Skeletal muscle tissue (tissue), 4 donors: ENCODE measurements around the gene AP5B1. TPM values are rescaled to one million over a fixed set of nuclear protein-coding genes. Genes with fewer than 3 reads are reported as not detected.

Experiments used
- H3K27ac ChIP-seq: one replicate; pipeline ENCODE4 v1.7.0; 2013; ENCODE audit warnings: mild to moderate bottlenecking, low read depth, low read length, inconsistent platforms
- H3K27me3 ChIP-seq, 3 donors: one replicate each; pipeline ENCODE4 v1.7.0; 2013; ENCODE audit warnings: low read length in 3 of 3; ENCODE audit not compliant: control insufficient read depth in 3 of 3, insufficient read depth in 3 of 3
- H3K36me3 ChIP-seq, 3 donors: one replicate each; pipeline ENCODE4 v1.7.0; 2013; ENCODE audit warnings: low read length in 3 of 3; ENCODE audit not compliant: control insufficient read depth in 3 of 3, insufficient read depth in 3 of 3
- H3K4me1 ChIP-seq, 3 donors: one replicate each; pipeline ENCODE4 v1.7.0; 2013; ENCODE audit warnings: low read length in 3 of 3, mild to moderate bottlenecking in 3 of 3; ENCODE audit not compliant: control insufficient read depth in 3 of 3, insufficient read depth in 3 of 3
- H3K4me3 ChIP-seq, 3 donors: one replicate each; pipeline ENCODE4 v1.7.0; 2013; ENCODE audit warnings: low read length in 3 of 3
- H3K9ac ChIP-seq, 3 donors: one replicate each; pipeline ENCODE4 v1.7.0; 2013; ENCODE audit warnings: low read length in 3 of 3, mild to moderate bottlenecking in 3 of 3, moderate library complexity in 2 of 3, low read depth in 1 of 3
- H3K9me3 ChIP-seq, 3 donors: one replicate each; pipeline ENCODE4 v1.7.0; 2013; ENCODE audit warnings: low read length in 3 of 3; ENCODE audit not compliant: control insufficient read depth in 3 of 3
- total RNA-seq: library from RNA; depleted of rRNA; stranded (reverse); fragments of >200 nt; gene quantifications from one replicate; pipeline ENCODE4 v1.2.3, GENCODE V29; 2014
- donor health status: Osteomylitis.

The AP5B1 gene
- total RNA-seq, 1 donor from 2014 or later = 2.1 TPM

DNA sequence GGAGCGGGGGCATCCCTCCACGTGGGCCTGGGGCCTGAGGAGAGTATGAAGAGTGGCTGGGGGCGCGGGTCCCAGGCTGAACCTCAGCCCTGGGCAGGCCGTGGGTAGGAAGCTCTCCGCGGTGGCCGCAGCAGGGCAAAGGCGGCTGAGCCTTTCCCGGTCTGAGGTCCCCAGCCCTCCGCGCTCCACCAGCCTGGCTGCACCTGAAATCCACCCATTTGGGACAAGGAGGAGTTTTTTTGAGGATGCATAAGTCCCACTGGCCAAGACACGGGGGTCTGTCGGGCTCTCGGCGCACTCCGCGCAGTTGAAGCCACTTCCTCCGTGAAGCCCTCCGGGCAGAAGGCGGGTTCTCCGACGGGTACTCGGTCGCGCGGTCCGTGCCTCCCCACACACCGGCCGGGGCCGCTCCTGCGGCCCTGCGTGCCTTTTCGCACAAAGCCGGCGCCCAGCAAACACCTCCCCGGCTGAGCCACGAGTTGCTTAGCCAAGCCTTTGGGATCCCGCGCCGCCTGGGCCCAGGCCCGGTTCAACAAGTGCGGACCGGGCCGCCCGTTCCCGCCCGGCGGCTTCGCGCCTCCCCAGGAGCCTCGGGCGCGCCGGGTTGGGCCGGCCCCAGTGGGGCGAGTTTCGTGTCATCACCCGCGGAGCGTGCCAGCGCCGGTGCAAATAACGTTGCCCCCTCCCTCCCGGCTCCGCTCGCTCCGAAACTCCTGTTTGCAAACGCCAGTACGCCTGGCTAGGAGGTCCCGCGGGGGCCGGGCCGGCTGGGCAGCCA, 5.4 kb upstream of the AP5B1 start:
- H3K9ac ChIP-seq = no peak overlapping the region
- H3K4me3 ChIP-seq = peak overlapping the region in 1 of 3 donors; percentile 6
- no peaks in the 10 kb centered on the region for H3K36me3 ChIP-seq
- H3K27me3 ChIP-seq = peaks cover 44 to 62% (median 50%) of the 10 kb centered on the region in 3 donors
- H3K27ac ChIP-seq = no peak overlapping the region
- no peaks in the 10 kb centered on the region for H3K9me3 ChIP-seq
- peaks cover 4 to 7% (median 5%) of the 10 kb centered on the region in 3 donors for H3K4me1 ChIP-seq

DNA sequence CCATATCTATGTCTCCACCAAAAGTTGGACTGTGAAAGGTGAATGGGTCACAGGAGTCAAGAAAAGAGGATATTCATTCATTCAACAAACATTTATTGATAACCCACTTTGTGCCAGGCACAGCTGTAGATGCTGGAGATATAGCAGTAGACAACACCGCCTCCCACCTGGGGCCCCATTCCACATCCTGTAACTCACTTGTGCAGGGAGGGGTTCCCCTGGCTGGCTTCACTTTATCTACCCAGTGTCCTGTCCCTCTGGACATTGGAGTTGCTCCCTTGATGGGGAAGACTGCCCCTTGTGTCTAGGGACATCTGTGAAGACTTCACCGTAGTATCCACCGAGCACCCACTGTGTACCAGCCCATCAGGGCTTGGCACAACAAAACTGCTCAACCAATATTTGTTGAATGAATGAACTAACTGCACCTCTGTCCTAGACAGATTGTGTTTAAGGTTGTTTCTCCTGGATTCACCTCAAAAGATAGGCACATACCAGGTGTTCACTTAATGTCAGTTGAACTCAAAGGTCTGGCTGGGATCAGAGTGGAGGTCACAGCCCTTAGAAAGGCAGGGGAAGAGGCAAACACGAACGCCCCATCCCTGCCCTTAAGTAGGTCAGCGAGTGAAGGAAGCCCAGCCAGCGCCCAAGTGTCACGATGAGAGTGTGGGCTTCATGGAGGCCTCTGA, 4.7 kb upstream of the AP5B1 start:
- Histone ChIP-seq H3K27ac (no peak overlapping the region), H3K9me3 (no peaks in the 10 kb centered on the region), H3K27me3 (peaks cover 44 to 56% (median 44%) of the 10 kb centered on the region in 3 donors), H3K4me3 (no peak overlapping the region), H3K36me3 (no peaks in the 10 kb centered on the region), H3K4me1 (peaks cover 4 to 7% (median 5%) of the 10 kb centered on the region in 3 donors), H3K9ac (no peak overlapping the region)

DNA sequence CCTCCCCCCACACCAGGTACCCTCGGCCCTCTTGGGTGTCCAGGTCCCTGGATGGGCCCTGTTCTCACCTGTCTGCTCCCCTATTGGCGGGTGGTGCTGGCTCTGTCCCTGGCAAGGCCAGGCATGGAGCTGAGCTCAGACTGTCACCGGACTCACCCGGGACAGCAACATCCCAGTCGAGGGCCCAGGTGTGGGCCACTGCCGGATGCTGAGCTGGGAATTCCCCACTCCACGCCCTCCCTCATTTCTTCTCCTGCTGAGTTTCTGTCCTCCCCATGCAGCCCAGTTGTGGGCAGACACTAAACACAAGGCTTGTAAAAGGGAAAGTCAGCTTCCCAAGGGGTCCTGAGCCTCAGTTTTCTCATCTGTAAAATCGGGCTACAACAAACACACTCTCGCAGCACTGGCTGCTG, 2.0 kb upstream of the AP5B1 start:
- H3K4me1 ChIP-seq = peaks cover 11 to 21% (median 16%) of the 10 kb centered on the region in 3 donors
- H3K27ac ChIP-seq = no peak overlapping the region
- H3K27me3 ChIP-seq = peaks cover 24 to 34% (median 28%) of the 10 kb centered on the region in 3 donors
- no peak overlapping the region for H3K4me3 ChIP-seq
- H3K9me3 ChIP-seq = no peaks in the 10 kb centered on the region
- H3K9ac ChIP-seq = no peak overlapping the region
- peaks cover 0 to 10% (median 7%) of the 10 kb centered on the region in 3 donors for H3K36me3 ChIP-seq

DNA sequence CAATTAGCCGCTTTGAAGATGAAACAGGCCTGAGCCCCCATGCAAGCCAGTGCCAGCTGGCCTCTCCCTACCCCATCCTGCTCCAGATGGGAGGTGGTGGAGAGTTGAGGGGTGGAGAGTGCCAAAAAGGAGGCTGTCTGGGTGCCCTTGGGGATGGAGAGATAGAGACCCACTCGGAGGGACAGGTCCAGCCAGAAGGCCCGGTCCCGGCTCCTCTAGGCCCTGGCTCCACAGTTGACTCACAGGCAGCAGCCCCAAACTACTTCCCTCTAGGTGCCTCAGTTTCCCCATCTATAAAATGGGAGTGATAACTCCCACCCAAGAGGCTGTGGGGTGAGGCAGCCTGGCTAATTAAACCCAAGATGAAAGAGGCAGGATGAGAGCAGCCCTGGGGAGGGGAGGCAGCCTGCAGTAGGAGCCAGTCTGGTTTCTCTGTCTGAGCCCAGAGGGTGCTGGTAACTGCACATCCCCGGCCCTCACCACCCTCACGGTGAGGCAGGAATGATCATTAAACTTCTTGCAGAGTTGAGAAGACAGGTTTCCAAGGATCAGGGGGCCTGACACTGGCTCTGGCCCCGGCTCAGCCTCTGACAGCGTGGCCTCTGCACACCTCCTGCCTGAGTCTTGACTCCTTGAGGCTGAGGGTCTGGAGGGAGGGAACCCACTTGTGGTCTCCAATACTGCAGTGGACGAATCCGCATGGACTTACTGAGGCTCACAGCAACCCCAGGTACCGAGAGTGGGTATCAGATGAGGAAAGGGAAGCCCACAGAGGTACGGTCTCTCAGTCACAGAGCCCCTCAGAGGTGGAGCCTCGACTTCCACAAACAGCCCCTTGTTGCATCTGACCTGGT, 1.4 kb upstream of the AP5B1 start:
- H3K27me3 ChIP-seq = peaks cover 20 to 30% (median 24%) of the 10 kb centered on the region in 3 donors
- peaks cover 6 to 11% (median 7%) of the 10 kb centered on the region in 3 donors for H3K36me3 ChIP-seq
- no peak overlapping the region for H3K27ac ChIP-seq
- peak overlapping the region in 1 of 3 donors; percentile 76 for H3K9ac ChIP-seq
- peaks cover 11 to 20% (median 16%) of the 10 kb centered on the region in 3 donors for H3K4me1 ChIP-seq
- no peak overlapping the region for H3K4me3 ChIP-seq
- H3K9me3 ChIP-seq = no peaks in the 10 kb centered on the region

DNA sequence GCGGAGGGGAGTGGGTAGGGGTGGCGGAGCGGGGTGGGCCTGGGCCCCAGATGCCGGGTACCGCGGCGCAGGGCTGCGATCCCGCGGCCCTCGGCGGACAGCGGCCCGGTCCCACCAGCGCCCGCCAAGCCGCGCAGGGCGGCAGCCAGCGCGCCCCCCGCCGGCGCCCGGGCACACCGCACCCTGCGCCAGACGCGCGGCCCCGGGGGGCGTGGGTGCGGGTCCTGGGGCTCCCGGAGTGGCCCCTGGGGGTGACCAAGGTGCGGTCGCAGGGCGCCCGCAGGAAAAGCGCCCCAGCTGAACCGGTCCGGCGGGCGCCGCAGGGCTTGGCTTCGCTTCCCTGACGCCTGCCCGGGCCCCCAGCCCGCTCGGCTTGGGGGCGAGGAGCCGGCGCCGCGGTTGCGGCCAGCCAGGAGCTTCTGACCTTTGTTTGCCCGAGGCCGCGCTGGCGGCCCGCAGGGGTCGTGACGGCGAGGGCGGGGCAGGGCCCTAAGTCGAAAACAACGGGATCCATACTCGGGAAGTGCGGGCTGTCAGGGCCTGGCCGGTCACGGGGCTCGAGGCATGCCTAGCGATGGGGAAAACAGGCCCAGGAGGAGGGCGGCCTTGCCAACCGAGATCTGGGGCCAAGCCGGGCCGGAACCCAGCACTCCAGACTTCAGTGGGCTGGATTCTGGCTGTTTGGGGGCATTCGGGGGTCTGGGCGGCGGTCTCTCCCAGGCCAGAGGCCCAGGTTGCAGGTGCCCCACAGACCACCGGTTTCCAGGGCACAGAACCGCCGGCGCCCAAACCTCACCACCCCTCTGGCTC, 581 bp upstream of the AP5B1 start:
- Histone ChIP-seq H3K36me3 (peaks cover 7 to 12% (median 9%) of the 10 kb centered on the region in 3 donors), H3K9ac (peak overlapping the region; percentile 33 to 76 (median 45)), H3K4me1 (peaks cover 10 to 24% (median 13%) of the 10 kb centered on the region in 3 donors), H3K9me3 (no peaks in the 10 kb centered on the region), H3K27ac (no peak overlapping the region), H3K27me3 (peaks cover 14 to 24% (median 18%) of the 10 kb centered on the region in 3 donors), H3K4me3 (peak overlapping the region in 2 of 3 donors; percentile 56 to 76)

DNA sequence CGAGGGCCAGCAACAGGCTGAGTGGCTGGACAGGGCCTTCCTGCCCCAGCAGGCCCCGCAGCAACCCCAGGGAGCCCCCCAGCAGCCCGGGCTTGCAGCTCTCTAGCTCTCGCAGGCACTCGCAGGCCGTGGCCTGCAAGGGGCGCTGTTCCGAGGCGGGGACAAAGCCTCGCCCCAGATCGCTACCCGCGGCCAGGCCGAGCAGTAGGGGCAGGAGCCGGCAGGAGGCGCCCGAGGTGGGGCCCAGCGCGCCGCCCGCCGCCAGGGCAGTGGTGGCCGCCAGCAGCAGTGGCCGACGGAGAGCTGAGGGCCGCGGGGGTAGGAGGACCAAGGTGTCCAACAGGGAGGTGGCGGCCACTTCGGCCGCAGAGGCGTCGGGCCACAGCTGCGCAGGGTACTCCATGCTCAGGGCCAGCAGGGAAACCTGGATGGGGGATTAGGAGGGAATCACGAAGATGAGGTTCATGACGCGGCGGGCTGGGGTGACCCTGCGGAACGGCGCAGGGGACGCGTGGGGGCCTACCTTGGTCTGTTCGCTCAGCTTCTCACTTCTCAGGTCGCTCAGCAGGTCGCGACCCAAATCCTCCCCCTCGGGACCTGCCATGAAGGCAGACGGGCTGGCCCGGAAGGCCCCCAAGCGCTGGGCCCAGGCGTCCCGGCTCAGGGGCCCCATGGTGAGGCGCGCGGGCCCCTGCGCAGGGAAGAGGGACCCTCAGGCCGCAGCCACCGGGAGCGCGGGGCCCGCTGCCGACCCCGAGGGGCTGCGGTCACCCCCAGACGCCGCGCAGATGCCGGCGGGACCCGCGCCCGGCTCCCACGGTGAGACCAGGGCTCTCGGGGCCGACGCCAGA, 632 bp downstream of the AP5B1 start:
- H3K36me3 ChIP-seq = peaks cover 7 to 14% (median 10%) of the 10 kb centered on the region in 3 donors
- H3K4me1 ChIP-seq = peaks cover 7 to 24% (median 15%) of the 10 kb centered on the region in 3 donors
- H3K27ac ChIP-seq = peak overlapping the region; percentile 51
- peaks cover 2 to 11% (median 6%) of the 10 kb centered on the region in 3 donors for H3K27me3 ChIP-seq
- no peaks in the 10 kb centered on the region for H3K9me3 ChIP-seq
- H3K9ac ChIP-seq = peak overlapping the region; percentile 77 to 91 (median 86)
- peak overlapping the region; percentile 76 to 88 (median 84) for H3K4me3 ChIP-seq

DNA sequence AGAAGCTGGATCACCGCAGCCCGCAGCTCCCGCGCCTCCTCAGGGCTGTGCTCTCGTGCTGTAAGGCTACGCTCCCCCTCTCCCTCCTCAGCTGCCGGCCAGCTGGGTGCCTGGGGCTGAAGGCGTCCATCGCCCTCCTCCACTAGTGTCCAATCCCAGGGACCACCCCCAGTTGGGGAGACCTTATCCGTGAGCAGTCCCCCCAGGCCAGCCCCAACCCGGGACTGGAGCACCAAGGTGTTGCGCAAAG, 1.2 kb downstream of the AP5B1 start:
- peak overlapping the region; percentile 76 to 88 (median 84) for H3K4me3 ChIP-seq
- no peak overlapping the region for H3K27ac ChIP-seq
- H3K9me3 ChIP-seq = no peaks in the 10 kb centered on the region
- peaks cover 0 to 7% (median 5%) of the 10 kb centered on the region in 3 donors for H3K27me3 ChIP-seq
- H3K9ac ChIP-seq = peak overlapping the region; percentile 77 to 91 (median 86)
- peaks cover 7 to 14% (median 10%) of the 10 kb centered on the region in 3 donors for H3K36me3 ChIP-seq
- H3K4me1 ChIP-seq = peaks cover 7 to 24% (median 15%) of the 10 kb centered on the region in 3 donors

DNA sequence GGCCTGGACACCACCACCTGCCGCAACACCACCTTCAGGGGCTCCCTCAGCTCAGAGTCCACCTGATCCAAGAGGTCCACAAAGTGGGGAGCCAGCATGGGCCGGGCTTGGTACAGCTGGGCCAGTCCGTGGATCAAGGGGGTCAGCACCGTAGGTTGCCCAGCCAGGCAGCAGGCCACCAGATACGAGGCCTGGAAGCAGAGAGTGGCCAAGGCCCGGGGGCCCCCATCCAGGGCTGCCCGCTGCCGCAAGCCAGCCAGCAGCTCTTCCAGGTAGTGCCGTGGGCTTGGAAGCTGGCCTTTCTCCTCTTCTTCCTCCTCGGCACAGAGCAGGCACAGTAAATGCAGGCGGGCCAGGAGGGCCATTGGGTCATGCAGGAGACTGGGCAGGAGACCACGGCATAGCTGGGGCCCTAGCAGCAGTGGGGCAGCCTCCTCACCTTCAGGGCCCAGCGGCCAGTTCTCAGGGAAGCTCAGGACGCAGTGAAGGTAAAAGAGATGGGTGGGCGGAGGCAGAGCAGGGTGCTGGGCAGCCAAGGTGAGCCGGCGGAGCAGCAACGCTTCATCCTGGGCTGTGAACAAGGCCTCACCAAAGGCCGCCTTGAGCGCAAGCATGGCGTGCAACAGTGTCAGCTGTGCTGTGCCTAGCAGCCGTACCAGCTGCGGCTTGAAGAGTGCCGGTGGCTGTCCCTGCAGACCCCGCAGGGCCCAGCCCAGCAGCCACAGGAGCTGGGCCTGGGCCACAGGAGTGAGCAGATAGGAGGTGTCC, 1.7 kb downstream of the AP5B1 start:
- peak overlapping the region in 2 of 3 donors; percentile 33 to 86 for H3K9ac ChIP-seq
- H3K27ac ChIP-seq = no peak overlapping the region
- peaks cover 7 to 14% (median 10%) of the 10 kb centered on the region in 3 donors for H3K36me3 ChIP-seq
- H3K4me3 ChIP-seq = peak overlapping the region; percentile 76 to 88 (median 84)
- H3K27me3 ChIP-seq = peaks cover 0 to 2% (median under 1%) of the 10 kb centered on the region in 3 donors
- no peaks in the 10 kb centered on the region for H3K9me3 ChIP-seq
- H3K4me1 ChIP-seq = peaks cover 7 to 24% (median 15%) of the 10 kb centered on the region in 3 donors
